ENCODE results near the gene FOXD1.
A peak's percentile ranks its signal among the peaks of the same experiment; 100 is the strongest.
"Not testable (repeated sequence)": the region's sequence is repeated elsewhere in the genome, so short reads cannot be mapped to it uniquely, and the experiment has no call there.

The FOXD1 gene

DNA sequence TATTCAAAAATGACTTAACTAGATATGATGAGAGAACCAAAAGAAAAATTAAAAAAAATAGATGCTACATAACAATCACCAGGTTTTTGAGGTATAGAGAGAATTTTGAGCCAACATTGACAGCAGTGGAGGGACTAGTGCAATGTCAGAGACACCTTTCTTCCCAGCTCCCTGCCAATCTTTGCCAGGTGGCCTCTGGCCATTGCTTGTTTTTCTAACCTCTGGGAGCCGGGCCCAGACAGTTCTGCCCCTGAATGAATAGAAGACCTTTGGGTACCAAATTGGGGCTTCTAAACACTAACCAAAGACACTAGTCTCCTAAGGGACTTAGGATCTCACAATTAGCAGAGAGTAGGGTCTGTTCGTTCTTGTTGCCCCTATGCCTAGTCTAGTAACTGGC, 33.4 kb downstream of the FOXD1 start:
- no peak for DNase-seq

DNA sequence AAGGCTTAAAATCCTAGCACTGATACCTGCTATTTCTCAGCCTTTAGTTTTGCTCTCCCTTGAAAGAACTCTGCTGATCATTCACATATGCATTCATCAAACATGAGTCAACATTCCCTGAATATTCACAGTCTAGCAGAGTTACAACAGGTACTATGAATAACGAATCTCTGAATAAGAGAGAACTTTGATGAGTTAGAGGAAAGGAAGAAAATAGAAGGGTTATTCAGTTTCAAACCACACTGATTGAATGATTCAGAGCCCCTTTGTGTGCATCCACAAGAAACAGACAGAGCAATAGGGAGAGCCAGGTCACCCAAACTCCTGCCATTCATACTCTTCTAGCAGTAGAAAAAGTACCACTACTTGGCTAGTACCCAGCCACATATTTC, 36.0 kb downstream of the FOXD1 start:
- DNase-seq: peak; percentile 81

DNA sequence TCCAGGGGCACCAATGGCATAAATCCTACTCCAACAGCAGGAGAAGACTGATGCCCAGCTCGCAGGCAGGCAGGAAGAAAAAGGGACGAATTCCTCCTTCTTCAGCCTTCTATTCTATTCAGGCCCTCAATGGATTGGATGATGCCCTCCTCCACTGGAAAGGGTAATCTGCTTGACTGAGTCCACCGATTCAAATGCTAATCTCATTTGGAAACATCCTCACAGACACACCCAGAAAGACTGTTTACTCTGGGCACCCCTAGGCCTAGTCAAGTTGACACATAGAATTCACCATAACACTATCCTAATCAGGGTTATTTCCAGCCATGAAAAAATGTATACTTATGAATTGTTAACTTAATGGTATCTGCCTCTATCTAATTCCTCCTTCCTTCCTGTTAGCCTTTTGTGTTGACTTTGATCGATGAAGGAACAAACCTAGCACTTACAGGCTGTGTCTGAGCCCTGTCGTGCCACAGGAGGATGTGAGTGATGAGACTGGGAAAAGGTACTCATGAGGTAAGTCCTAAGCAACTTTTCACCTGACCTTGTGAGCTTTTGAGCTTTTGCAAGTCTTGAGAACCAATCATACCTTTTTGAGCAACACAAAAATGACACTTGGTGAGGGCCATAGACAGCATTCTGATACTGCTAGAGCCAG, 36.5 kb downstream of the FOXD1 start:
- DNase-seq: no peak

DNA sequence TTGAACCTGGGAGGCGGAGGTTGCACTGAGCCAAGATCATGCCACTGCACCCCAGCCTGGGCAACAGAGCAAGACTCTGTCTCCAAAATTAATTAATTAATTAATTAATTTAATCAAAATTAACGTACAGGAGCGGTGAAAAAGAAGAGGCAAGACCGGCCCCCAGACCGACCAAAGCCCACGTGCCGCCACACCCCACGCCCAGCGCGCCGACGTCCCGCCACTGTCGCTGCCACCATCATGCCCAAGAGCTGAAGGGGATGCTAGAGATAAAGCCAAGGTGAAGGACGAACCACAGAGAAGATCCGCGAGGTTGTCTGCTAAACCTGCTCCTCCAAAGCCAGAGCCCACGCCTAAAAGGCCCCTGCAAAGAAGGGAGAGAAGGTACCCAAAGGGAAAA, 38.6 kb downstream of the FOXD1 start:
- DNase-seq: not testable (repeated sequence)

DNA sequence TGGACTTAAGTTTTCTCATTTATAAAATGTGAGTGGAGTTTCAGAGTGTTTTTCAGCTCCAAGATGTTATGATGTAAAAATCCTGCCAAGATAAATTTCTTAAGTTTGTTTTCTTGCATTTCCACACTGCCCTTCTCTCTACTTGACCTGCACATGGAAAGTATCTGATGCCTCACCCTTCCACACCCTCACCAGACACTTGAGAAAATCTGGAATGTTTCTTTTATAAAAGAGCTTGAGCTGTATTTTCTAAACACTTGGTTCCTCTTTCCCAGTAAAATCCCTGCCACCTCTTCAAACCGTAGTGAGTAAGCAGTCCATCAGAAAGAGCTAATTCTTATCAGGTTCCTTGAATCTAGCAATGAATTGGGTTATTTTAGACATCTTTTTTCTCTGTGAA, 42.9 kb downstream of the FOXD1 start:
- no peak for DNase-seq

DNA sequence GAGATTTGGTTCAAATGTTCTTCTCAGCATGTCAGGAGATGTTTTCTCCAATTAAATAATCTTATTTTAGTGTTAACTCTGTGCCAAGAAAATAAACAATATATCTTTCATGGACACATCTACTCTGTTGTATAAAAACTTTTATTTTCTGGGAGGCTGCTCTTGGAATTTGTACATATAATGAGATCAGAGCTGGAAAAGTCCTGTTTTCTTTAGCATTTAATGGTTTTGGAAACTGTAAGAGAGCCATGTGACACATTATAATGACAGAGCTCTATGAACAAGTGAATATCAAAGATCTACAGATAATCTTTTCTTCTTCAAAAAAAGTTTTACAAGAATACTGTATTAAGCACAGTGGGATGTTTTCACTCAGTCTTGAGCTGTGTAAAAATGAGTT, 48.8 kb downstream of the FOXD1 start:
- DNase-seq: no peak

Measured in fibroblast of skin of back (primary cell).